ENCODE measurements around the gene RAD18. TPM values are rescaled to one million over a fixed set of nuclear protein-coding genes. Genes with fewer than 3 reads are reported as not detected.

The RAD18 gene
- total RNA-seq, 4 donors from 2014 or later: 8.6 to 11.9 (median 9.7) TPM

DNA sequence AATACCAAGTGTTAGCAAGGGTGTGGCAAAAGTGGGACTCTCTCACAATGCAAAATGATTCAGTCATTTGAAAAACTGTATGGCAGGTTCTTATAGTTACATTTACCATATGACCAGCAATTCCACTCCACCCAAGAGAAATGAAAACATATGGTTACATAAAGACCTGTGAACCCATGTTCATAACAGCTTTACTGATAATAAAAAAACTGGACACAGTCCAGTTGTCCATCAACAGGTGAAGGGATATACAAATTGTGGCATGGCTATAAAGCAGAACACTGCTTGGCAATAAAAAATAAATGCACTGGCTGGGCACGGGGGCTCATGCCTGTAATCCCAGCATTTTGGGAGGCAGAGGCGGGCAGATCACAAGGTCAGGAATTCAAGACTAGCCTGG lies 30.8 kb downstream of the RAD18 start:
- no peak overlapping the region for H3K4me3 ChIP-seq
- H3K27me3 ChIP-seq: no peaks in the 10 kb centered on the region
- intact Hi-C loops (cut with DNase I; ENCODE audit: low total_unique reads) (no loop called here), in situ Hi-C loops (cut with MboI; ENCODE audit: low pct_ligation_motif_present in 1 of 4, low pct_unique_long_range_greater_than_20kb in 1 of 4, low sequenced_read_pairs in 3 of 4) (no loop called here)
- no peak for TF ChIP-seq POLR2A (IDR thresholded peaks at IDR 0.05)
- TF ChIP-seq POLR2AphosphoS5 (IDR thresholded peaks at IDR 0.05): no peak
- TF ChIP-seq, protein P1, sequence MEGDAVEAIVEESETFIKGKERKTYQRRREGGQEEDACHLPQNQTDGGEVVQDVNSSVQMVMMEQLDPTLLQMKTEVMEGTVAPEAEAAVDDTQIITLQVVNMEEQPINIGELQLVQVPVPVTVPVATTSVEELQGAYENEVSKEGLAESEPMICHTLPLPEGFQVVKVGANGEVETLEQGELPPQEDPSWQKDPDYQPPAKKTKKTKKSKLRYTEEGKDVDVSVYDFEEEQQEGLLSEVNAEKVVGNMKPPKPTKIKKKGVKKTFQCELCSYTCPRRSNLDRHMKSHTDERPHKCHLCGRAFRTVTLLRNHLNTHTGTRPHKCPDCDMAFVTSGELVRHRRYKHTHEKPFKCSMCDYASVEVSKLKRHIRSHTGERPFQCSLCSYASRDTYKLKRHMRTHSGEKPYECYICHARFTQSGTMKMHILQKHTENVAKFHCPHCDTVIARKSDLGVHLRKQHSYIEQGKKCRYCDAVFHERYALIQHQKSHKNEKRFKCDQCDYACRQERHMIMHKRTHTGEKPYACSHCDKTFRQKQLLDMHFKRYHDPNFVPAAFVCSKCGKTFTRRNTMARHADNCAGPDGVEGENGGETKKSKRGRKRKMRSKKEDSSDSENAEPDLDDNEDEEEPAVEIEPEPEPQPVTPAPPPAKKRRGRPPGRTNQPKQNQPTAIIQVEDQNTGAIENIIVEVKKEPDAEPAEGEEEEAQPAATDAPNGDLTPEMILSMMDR (IDR thresholded peaks at IDR 0.05): no peak
- no peak for TF ChIP-seq EP300 (IDR thresholded peaks at IDR 0.05; ENCODE audit: low read depth)
- no peaks in the 10 kb centered on the region for H3K36me3 ChIP-seq
- H3K9me3 ChIP-seq: no peaks in the 10 kb centered on the region
- DNase-seq: no peak
- H3K27ac ChIP-seq: peak overlapping the region in 2 of 4 donors; percentile 14 to 29
- WGBS, 2 donors (ENCODE audit: low coverage in 1 of 2): 84 to 100% methylated on average over 1 to 2 of the region's 2 CpGs
- peaks cover 0 to 8% (median 0%) of the 10 kb centered on the region in 4 donors for H3K4me1 ChIP-seq

DNA sequence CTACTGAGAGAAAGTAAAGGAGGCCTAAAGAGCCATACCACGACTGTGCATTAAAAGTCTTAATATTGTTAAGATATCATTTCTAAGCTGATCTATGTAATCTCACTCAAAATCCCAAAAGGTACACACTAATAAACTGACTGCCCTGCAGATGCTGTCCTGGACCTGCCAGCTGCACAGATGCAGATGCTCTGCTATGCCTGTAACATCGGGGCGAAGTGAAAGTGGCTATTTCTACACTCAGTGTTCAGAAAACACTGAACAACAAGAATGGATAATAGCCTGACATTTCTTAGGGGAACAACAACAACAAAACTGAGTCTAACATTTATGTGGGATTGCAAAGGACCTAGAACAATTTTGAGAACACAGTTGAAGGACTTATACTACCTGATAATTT lies 31.9 kb downstream of the RAD18 start:
- in situ Hi-C loops (cut with MboI; ENCODE audit: low pct_ligation_motif_present in 1 of 4, low pct_unique_long_range_greater_than_20kb in 1 of 4, low sequenced_read_pairs in 3 of 4) (no loop called here), intact Hi-C loops (cut with DNase I; ENCODE audit: low total_unique reads) (no loop called here)
- no peaks in the 10 kb centered on the region for H3K36me3 ChIP-seq
- no peaks in the 10 kb centered on the region for H3K9me3 ChIP-seq
- 81 to 82% methylated on average over 3 of the region's 3 CpGs for WGBS, 2 donors (ENCODE audit: low coverage in 1 of 2)
- DNase-seq: no peak
- peaks cover 0 to 8% (median 0%) of the 10 kb centered on the region in 4 donors for H3K4me1 ChIP-seq
- TF ChIP-seq EP300 (IDR thresholded peaks at IDR 0.05; ENCODE audit: low read depth): no peak
- TF ChIP-seq, protein P1 (IDR thresholded peaks at IDR 0.05): no peak
- TF ChIP-seq POLR2AphosphoS5 (IDR thresholded peaks at IDR 0.05): no peak
- no peak for TF ChIP-seq POLR2A (IDR thresholded peaks at IDR 0.05)
- no peaks in the 10 kb centered on the region for H3K27me3 ChIP-seq
- H3K4me3 ChIP-seq: no peak overlapping the region
- H3K27ac ChIP-seq: no peak overlapping the region

DNA sequence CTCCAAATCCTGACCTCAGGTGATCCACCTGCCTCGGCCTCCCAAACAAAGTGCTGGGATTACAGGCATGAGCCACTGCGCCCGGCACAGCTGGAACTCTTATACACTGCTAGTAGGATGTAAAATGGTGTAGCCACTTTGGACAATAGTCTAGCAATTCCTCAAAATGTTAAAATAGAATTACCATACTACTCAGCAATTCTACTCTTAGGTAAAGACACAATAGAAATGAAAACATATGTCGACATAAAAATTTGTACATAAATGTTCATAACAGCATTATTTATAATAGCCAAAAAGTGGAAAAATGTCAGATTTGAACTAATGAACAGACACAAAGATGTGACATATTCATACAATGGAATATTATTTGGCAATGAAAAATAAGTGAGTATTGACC lies 33.4 kb downstream of the RAD18 start:
- intact Hi-C loops (cut with DNase I; ENCODE audit: low total_unique reads) (no loop called here), in situ Hi-C loops (cut with MboI; ENCODE audit: low pct_ligation_motif_present in 1 of 4, low pct_unique_long_range_greater_than_20kb in 1 of 4, low sequenced_read_pairs in 3 of 4) (no loop called here)
- H3K36me3 ChIP-seq: no peaks in the 10 kb centered on the region
- no peak for DNase-seq
- no peak overlapping the region for H3K4me3 ChIP-seq
- no peak overlapping the region for H3K27ac ChIP-seq
- WGBS, 2 donors (ENCODE audit: low coverage in 1 of 2): 80 to 94% methylated on average over 1 to 4 of the region's 4 CpGs
- peaks cover 0 to 8% (median 0%) of the 10 kb centered on the region in 4 donors for H3K4me1 ChIP-seq
- no peaks in the 10 kb centered on the region for H3K9me3 ChIP-seq
- TF ChIP-seq, protein P1 (IDR thresholded peaks at IDR 0.05): no peak
- TF ChIP-seq EP300 (IDR thresholded peaks at IDR 0.05; ENCODE audit: low read depth) (no peak), POLR2A (IDR thresholded peaks at IDR 0.05) (no peak), POLR2AphosphoS5 (IDR thresholded peaks at IDR 0.05) (no peak)
- no peaks in the 10 kb centered on the region for H3K27me3 ChIP-seq

- WGBS, 2 donors (ENCODE audit: low coverage in 1 of 2): 78 to 91% methylated on average over 2 to 4 of the region's 4 CpGs
- no peak for DNase-seq
- in situ Hi-C loops (cut with MboI; ENCODE audit: low pct_ligation_motif_present in 1 of 4, low pct_unique_long_range_greater_than_20kb in 1 of 4, low sequenced_read_pairs in 3 of 4) (no loop called here), intact Hi-C loops (cut with DNase I; ENCODE audit: low total_unique reads) (no loop called here)
- TF ChIP-seq, protein P1 (IDR thresholded peaks at IDR 0.05): no peak
- no peak for TF ChIP-seq EP300 (IDR thresholded peaks at IDR 0.05; ENCODE audit: low read depth)
- TF ChIP-seq POLR2AphosphoS5 (IDR thresholded peaks at IDR 0.05): no peak
- no peak for TF ChIP-seq POLR2A (IDR thresholded peaks at IDR 0.05)
- H3K4me1 ChIP-seq: peaks cover 0 to 5% (median 0%) of the 10 kb centered on the region in 4 donors
- H3K27me3 ChIP-seq: no peaks in the 10 kb centered on the region
- no peaks in the 10 kb centered on the region for H3K9me3 ChIP-seq
- no peaks in the 10 kb centered on the region for H3K36me3 ChIP-seq
- no peak overlapping the region for H3K4me3 ChIP-seq
- H3K27ac ChIP-seq: no peak overlapping the region
Observed at GRCh38 chr3:8914491-8914890, 48.8 kb downstream of the RAD18 start.

Measured in transverse colon (tissue), 4 donors.